Measurements from ENCODE around the gene SPDYE2B.
"Not testable (repeated sequence)": the region's sequence is repeated elsewhere in the genome, so short reads cannot be mapped to it uniquely, and the experiment has no call there.

SPDYE2B gene

DNA sequence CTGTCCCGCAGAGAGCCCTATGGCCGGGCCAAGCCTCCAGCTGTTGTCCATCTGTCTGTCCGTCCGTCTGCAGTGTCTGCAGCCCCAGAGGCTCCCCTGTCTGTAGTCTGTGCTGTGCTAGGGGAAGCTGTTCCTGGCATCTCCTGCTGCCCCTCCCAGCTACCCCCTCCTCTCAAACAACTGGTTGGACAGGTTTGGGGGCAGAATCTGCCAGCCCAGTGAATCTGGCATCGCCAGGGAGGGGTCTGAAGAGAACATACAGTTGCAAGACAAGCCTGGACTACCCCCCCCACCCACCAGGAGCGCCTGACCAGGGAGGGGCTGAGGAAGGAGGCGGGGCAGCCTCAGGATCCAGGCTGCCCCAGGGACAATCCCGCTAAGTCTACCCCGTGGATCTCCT is 7.4 kb upstream of the SPDYE2B start, which contains the start of gene UPK3BL1:
UPK3BL1 (minus strand) TSS at position 101 of the 400 bp plus-strand sequence; CDS start at position 51, 50 bp downstream.
- DNase-seq (ENCODE audit: low spot score), result not testable (repeated sequence)

DNA sequence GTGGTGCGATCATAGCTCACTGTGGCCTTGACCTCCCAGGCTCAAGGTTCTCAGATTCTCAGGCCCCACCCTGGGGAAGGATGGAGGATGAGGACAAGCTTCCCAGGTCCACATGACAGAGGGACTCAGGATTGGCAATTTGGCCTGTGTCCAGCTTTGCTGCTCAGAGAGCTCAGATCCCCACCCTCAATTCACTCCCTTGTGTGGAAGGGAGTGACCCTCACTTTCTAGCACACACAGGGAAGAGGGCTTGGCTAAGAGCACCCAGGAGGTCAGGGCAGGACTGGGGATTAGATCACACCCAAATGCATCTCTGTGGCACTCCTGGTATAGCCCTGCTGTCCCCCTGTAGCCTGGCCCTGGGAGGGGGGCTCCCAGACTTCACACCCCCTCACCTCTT is 6.7 kb upstream of the SPDYE2B start:
- not testable (repeated sequence) for DNase-seq (ENCODE audit: low spot score)

DNA sequence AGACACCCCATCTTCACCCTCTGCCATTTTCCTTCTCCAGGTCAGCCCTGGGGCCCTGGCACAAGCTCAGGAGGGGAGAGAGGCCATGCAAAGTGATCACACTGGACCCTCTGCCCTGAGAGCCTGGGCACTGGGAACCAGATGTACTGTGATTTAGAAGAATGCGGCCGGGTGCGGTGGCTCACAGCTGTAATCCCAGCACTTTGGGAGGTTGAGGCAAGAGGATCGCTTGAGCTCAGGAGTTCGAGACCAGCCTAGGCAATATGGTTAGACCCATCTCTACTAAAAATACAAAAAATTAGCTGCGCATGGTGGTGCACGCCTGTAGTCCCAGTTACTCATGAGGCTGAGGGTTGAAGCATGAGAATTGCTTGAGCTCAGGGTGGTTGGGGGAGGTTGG is 2.3 kb upstream of the SPDYE2B start:
- DNase-seq (ENCODE audit: low spot score), result not testable (repeated sequence)

DNA sequence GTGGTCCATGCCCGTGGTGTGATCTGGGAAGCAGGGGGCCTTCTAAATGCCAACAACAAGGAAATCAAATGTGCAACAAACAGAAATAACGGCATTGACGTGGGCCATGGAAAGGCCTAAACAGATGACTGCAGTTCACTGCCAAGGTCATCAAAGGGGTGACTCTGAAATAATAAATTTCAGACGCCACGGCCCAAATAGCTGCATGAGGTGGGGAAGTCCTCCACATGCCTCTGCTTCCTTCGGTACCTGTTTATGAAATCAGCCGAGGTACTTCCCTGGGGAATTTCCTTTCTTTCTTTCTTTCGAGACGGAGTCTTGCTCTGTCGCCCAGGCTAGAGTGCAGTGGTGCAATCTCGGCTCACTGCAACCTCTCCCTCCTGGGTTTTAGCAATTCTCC is 14.6 kb downstream of the SPDYE2B start:
- not testable (repeated sequence) for DNase-seq (ENCODE audit: low spot score)

DNA sequence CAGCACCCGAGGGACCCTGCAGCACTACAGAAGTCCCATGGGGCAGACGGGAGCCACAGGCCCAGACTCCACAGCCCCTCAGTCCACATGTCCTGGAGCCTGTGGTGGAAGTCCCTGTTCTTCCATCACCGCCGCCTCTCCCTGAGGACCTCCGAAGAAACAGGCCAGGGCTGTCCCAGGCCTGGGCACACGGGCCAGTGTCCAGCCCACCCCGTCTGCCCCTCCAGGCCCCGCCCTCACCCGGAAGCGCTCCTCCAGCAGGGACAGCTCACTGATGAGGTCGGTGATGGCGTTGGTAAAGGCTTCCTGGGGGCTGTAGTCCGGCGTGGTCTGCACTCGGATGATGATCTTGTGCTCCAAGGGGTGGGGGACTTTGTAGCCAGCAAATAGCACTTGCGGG is 16.7 kb downstream of the SPDYE2B start:
- DNase-seq (ENCODE audit: low spot score), result not testable (repeated sequence)

DNA sequence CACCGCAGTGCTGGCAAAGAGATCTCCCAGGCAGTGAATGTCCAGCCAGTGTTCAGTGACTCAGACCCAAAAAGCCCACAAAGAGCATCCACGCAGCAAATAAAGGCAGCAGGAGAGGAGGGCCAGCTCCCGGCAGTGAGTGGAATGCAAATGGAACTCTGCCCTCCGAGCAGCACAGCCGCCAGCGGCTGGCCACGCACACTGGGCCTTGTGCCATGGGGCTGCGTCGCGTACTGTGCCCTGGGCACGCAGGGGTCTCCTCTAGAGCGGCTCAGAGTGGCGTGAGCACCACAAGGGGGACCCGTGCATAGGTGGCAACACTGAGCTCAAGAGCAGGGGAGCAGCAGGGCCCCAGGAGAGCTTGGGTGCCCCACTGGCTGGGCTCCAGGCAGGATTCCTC is 17.4 kb downstream of the SPDYE2B start:
- not testable (repeated sequence) for DNase-seq (ENCODE audit: low spot score)

DNA sequence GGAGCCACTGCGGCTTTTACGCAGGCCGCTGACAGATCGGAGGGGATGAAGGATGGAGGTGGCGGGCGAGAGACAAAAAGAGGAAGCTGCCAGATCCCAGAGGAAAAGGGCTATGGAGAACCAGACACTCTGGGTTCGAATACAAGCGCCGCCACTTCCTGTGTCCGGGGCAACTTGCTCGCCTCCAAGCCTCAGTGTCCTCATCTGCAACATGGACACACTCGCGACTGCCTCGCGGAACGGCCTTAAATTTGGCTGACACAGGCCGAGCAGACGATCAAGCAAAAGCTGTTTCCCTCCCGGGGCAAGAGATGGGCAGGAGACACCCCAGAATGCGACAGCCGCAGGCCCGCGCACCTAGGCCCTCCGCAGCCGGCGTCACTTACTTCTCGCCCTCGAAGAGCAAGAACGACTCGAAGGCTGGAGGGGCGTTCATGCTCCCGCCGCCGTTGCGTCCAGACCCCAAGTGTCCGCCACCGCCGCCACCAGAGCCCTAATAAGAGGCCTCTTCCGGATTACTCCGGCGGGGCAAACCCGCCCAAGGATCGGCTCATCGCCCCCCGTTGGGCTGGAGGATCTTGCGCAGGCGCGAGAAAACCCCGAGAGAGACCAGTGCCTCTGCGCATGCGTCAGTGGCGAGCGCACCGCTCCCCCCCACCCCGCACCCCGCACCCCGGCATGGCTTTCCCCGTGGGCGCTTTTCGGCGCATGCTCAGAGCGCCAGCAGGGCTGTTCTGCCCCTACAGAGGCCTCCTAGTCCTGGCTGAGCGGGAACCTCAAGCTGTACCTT is 21.2 kb downstream of the SPDYE2B start, which contains the start of gene POLR2J2:
POLR2J2 (minus strand) TSS at position 498 of the 790 bp plus-strand sequence; CDS start at position 436, 62 bp downstream.
- peak; percentile 5 for DNase-seq (ENCODE audit: low spot score)

DNA sequence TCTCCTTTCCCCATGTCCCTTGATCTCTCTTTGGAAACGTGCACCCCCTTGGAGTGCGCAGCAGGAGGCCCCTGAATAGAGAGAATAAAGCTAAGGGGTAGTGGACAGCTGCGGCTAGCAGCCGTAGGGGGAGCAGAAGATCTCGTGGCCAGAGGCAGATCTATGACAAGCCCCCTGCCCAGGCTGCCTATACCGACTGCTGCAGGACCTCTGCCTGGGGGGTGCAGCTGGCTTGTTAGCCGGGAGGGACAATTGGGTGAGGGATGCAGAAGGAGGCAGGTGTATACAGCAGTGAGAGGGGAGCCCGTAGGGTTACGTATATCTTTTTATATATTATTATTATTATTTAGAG is 21.8 kb downstream of the SPDYE2B start:
- not testable (repeated sequence) for DNase-seq (ENCODE audit: low spot score)

DNA sequence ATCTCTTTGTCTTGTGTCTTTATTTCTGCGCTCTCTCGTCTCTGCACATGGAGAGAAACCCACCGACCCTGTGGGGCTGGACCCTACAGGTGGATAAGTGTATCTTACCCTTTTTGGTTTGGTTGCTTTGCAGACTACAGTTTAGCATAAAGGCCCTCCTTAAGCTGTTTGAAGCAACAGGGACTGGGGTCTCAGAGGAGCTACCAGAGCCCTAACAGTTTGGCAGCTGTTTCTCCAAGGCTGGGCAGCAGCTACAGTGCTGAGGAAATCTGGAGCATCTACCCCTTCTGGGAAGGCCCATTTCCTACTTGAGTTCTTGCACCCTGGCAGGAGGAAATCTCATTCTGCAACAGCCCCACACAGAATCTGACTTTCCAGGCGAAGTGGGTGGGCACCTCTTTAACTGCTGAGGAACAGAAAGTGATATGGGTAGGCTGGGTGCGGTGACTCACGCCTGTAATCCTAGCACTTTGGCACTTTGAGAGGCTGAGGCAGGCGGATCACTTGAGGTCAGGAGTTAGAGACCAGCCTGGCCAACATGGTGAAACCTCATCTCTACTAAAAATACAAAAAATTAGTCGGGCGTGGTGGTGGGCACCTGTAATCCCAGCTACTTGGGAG is 23.4 kb downstream of the SPDYE2B start:
- DNase-seq (ENCODE audit: low spot score), result not testable (repeated sequence)

DNA sequence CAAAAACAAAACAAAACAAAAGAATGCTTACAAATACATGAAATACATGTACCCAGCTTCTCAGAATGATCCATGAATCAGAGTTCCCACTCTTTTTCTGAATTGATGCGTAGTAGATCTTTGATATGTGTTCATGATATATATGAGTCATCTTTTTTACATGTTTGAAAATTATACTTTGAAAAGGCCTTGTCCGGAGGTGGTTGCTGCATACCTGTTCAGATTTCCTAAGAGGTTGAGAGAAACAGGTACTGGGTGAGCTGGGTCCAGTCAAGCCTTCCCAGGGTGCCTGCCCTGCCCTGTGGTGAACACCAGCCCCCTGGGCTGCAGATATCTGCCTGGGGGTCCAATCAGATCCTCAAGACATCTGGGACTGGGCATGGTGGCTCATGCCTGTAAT is 25.4 kb downstream of the SPDYE2B start:
- DNase-seq (ENCODE audit: low spot score), result not testable (repeated sequence)

DNA sequence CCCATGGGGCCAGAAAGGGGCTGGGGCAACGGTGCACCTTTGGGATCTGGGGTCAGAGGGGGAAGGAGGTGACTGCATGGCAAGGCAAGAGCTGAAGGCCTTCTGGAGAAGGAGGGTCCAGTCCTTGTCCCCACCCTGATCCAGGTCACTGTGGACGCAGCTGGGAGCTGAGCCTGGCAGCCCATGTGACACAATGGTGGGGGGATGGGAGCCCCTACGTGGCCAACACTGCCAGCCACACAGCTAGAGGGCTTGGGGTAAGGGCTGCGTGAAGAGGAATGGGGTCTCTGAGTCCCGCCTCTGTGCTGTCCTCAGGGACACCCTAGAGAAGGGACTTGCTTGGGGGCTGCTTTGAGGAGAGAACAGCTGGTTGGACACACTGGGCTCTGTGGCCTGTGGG is 30.7 kb downstream of the SPDYE2B start:
- DNase-seq (ENCODE audit: low spot score), result not testable (repeated sequence)

DNA sequence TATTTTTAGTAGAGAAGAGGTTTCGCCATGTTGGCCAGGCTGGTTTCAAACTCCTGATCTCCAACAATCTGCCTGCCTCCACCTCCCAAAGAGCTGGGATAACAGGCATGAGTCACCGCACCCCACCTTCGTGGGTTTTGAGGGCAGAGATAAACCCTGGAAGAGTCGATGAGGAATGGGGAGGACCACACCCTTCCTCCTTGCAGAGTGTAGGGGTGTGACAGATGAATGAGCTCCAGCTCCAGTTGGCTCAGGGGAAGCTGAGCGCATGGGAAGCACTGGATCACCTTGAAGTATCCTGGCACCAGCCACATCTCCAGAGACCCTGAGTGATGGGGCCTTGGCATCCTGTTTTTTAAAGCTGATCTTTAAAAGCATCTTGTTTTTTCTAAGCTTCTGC is 32.4 kb downstream of the SPDYE2B start:
- DNase-seq (ENCODE audit: low spot score), result not testable (repeated sequence)

DNA sequence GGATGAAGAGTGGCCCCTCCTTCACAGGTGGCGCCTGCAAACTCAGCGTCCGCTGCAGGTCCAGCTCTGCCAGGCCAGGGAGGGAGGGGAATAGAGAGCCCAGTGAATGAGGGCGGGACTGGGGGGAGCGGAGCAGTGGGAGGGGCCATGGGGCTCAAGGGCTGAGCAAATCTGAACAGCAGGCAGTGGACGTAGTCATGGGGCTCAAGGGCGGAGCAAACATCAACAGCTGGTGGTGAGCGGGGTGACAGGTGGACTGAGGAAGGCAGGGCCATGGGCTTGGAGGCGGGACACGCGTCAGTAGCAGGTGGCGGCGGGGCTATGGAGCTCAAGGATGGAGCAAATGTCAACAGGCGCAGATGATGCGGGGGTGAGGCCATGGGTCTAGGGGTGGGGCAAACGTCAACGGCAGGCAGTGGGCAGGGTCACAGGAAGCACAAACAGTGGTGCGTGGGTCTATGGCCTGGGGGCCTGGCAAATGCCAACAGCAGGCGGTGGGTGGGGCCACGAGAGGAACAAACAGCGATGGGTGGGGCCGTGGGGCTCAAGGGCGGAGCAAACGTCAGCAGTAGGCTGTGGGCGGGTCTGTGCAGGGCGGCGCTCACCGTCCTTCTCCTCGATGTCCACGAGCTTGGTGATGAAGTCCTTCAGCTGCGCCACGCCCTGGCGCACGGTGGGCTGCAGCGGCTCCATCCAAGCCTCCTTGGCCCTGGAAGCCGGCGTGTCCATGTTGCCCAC is 38.3 kb downstream of the SPDYE2B start:
- DNase-seq (ENCODE audit: low spot score), result not testable (repeated sequence)

DNA sequence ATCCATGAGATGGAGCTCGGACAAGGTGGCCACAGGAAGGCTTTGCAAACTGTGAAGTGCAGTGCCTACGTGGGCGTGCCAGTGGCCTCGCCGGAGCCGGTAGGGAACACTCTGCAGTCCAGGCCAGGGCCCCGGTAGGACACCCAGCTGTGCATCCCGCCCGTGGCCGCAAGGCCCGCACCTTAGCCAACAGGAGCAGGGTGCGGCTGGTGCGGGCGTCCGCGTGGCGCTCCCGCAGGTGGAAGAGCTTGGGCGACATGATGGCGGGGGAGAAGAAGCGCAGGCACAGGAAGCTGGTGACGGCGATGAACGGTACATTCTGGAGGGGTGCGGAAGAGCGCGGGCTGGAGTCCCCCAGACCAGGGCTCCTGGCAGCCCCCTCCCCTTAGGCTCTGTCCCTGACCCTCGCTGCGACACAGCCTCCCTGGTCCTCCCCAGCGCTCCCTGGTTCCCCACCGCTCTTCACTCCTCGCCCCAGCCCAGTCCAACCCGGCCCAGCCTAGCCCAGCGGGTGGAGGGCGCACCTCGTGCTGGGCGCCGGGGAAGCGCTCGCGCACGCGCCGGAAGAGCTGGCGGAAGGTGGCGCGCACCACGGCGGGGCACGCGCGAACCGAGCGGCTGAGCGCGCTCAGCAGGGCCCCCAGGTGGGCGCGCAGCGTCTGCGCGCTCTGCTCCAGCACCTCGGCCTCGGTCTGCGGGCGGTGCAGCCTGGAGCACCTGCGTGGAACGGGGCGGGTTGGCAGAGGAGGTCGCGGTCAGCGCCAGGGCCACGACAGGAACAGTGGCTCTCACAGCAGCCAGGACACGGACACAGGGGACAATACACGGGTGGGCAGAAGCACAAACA is 39.5 kb downstream of the SPDYE2B start:
- DNase-seq (ENCODE audit: low spot score), result not testable (repeated sequence)

DNA sequence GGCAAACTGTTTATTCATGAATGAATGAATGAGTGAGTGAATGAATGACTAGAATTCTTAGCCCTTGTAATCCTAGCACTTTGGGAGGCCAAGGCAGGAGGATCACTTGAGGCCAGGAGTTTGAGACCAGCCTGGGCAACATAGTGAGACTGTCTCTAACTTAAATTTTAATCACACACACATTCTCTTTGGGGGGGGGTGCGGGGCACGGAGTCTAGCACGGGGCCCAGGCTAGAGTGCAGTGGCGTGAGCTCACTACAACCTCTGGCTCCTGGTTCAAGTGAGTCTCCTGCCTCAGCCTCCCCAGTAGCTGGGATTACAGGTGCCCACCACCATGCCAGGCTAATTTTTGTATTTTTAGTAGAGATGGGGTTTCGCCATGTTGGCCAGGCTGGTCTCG is 40.5 kb downstream of the SPDYE2B start:
- DNase-seq (ENCODE audit: low spot score), result not testable (repeated sequence)

DNA sequence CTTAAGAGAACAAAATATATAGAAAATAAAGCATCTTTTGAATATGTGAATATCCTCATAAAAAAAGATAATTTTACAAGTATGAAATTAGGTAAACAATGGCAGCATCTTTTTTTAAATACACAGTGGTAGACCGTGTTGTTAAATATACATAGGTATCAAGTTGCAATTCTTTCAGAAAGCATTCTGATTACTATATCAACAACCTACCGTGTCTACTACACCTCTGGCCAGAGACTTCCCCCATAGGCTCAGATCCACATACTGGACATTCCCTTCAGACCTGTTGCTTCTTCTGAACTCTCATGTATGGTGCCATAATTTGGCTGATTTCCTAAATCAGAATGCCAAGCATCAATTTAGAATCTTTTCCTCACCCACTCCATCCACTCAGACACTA is 43.9 kb downstream of the SPDYE2B start:
- not testable (repeated sequence) for DNase-seq (ENCODE audit: low spot score)

DNA sequence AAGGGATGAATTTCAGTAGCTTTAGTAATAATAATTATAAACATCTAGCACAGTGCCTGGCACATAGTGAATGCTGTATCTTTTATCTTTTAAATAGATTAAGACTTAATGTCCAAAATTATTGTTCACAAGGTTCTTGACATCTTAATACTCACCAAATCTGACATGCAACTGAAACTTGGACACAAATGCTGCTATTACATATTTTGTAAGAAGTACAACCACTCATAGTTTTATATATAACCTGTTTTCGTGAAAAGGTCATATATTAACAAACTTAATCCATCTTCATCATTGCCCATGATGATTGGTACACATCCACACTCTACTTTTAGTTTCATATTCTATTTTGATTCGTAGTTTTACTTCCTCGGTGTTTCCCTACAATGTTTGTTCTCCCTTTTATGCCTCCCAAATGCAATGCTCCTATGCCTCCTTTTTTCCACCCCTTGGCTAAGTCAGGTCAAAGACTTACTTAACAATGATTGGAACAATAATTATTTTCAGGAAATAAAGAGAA is 45.0 kb downstream of the SPDYE2B start:
- not testable (repeated sequence) for DNase-seq (ENCODE audit: low spot score)

DNA sequence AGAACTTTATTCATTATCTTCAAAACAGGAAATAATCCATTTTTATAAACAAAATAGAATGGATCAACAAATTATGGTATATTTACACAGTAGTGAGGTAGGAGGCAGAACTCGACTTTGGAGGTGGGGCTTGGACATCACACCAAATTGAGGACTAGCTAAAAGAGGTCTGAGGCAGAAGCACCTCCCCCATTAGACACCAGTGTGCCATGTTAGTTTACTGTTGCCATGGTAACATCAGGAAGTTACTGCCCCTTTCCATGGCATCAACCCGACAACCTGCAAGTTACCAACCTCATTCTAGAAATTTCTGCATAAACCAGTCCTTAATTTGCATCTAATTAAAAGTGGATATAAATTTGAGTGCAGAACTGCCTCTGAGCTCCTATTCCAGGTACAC is 45.9 kb downstream of the SPDYE2B start:
- not testable (repeated sequence) for DNase-seq (ENCODE audit: low spot score)

DNA sequence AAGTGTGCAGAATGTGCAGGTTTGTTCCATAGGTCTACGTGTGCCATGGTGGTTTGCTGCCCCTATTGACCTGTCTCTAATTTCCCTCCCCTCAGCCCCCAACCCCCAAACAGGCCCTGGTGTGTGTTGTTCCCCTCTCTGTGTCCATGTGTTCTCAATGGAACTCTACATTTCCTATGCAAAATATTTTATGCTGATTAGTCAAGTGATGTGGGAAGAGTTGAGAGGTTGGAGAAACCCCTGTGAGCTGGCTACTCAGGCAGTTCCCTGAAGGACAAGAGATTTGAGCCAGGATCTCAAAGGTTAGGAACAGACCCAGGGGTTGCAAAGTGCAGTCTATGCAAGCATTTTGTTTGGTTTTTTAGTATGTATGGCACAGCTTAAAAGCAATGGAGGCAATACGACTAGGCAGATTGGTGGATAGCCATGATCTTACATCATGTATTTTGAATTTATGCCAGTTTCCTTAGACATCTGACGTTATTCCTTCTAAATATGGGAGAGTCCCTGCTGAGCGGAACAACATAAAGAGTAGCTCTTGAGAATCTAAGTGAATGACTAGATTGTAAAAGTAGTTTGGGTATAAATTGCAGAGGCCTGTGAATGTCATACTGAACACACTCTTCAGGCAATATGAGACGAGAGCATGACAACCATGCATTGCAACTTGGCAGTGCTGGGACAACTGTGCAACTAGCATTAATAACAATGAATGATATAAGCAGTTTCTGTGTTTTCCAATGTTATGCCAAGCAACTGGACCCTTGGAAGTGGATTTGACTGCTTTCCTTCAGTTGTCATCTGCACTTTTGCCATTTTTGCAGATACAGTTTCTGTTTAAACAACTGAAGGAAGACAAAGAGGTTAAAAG is 47.8 kb downstream of the SPDYE2B start:
- DNase-seq (ENCODE audit: low spot score), result not testable (repeated sequence)

Data from iPS-NIHi11 (cell line).